K562 (cell line): ENCODE results near the gene BCKDK. TPM values are rescaled to one million over a fixed set of nuclear protein-coding genes. Genes with fewer than 3 reads are reported as not detected.

Experiments
- ATAC-seq: fragments of 200-7000 bp; cut with Tn5 transposase; 3 replicates; pipeline ENCODE4 v1.9.1; 2020; ENCODE audit warnings: moderate library complexity
- BruUV-seq: library from RNA; stranded (reverse); fragments of 400-500 nt; replicated peaks from 2 replicates; lab custom pipeline; 2021; lab: Mats Ljungman, UMichigan
- CTCF ChIA-PET: fragments of 300-600 bp; formaldehyde crosslinking; extraction: SDS; loops from one replicate; lab custom pipeline; 2021; ENCODE audit warnings: low intra/inter-chr PET ratio; lab: Yijun Ruan, JAX
- POLR2A ChIA-PET: fragments of 300-600, 350-650 bp; sonication (Branson Sonifier 250); formaldehyde crosslinking; extraction: SDS; loops from one replicate; lab custom pipeline; 2021; ENCODE audit warnings: antibody characterized with exemption, inconsistent platforms; lab: Yijun Ruan, JAX
- DNase-seq, 4 experiments: peaks; one replicate each; pipeline versions ENCODE4 v3.0.0 to v3.0.0-alpha.2; 2011 to 2018; ENCODE audit warnings: low spot score in 3 of 4, mixed read lengths in 3 of 4; ENCODE audit errors: extremely low read depth in 1 of 4
- FAIRE-seq: peaks from 2 replicates; lab custom pipeline; 2011; peaks lifted over from hg19 to GRCh38; lab: Jason Lieb, UNC
- H2AFZ ChIP-seq: 2 replicates; pipeline ENCODE4 v1.6.0; 2011; ENCODE audit warnings: low read depth, low read length, control low read depth, inconsistent platforms
- H3K27ac ChIP-seq: fragments of 200-600 bp; 3 replicates; pipeline ENCODE4 v1.8.0; 2011; ENCODE audit warnings: low read depth, mild to moderate bottlenecking, control low read depth, inconsistent platforms, low read length, moderate library complexity, mixed read lengths; ENCODE audit errors: extremely low read depth
- H3K27me3 ChIP-seq, 2 experiments: fragments of 300-600 bp in 1 of 2; 2 replicates in 1 of 2; 3 replicates in 1 of 2; pipeline versions ENCODE4 v1.6.0 to v1.8.0; 2011; ENCODE audit warnings: inconsistent platforms in 2 of 2, low read length in 2 of 2, mild to moderate bottlenecking in 1 of 2, mixed read lengths in 1 of 2, moderate library complexity in 1 of 2; ENCODE audit not compliant: control insufficient read depth in 2 of 2, insufficient read depth in 2 of 2
- H3K36me3 ChIP-seq: fragments of 300-600 bp; 3 replicates; pipeline ENCODE4 v1.8.0; 2011; ENCODE audit warnings: mild to moderate bottlenecking, low read length, inconsistent platforms; ENCODE audit not compliant: control insufficient read depth, insufficient read depth
- H3K4me1 ChIP-seq, 2 experiments: fragments of 200-600 bp in 1 of 2; replicated peaks in 1 of 2; 2 replicates in 1 of 2; 3 replicates in 1 of 2; pipeline versions ENCODE4 v1.5.1 to v1.8.0; 2011; ENCODE audit warnings: inconsistent platforms in 2 of 2, low read length in 2 of 2, mild to moderate bottlenecking in 1 of 2, mixed read lengths in 1 of 2, moderate library complexity in 1 of 2; ENCODE audit not compliant: control insufficient read depth in 2 of 2, insufficient read depth in 2 of 2
- H3K4me2 ChIP-seq: 2 replicates; pipeline ENCODE4 v1.6.1; 2011; ENCODE audit warnings: low read length, control low read depth, inconsistent platforms, mixed read lengths; ENCODE audit not compliant: insufficient read depth
- H3K4me3 ChIP-seq: fragments of 200-600 bp; sonication (generic), shearing (Covaris generic); 2 replicates; pipeline ENCODE4 v1.5.1; 2016; ENCODE audit warnings: control low read depth, inconsistent platforms
- H3K79me2 ChIP-seq: fragments of 200-600 bp; 3 replicates; pipeline ENCODE4 v1.8.0; 2011; ENCODE audit warnings: low read length, inconsistent platforms; ENCODE audit not compliant: control insufficient read depth, insufficient read depth
- H3K9ac ChIP-seq, 2 experiments: 2 replicates each; pipeline versions ENCODE4 v1.6.0 to v1.6.1; 2011; ENCODE audit warnings: low read depth in 2 of 2, low read length in 2 of 2, control low read depth in 1 of 2, inconsistent platforms in 1 of 2, mild to moderate bottlenecking in 1 of 2, mixed read lengths in 1 of 2; ENCODE audit not compliant: insufficient read depth in 1 of 2
- H3K9me1 ChIP-seq: one replicate; pipeline ENCODE4 v1.6.0; 2011; ENCODE audit warnings: inconsistent platforms, mild to moderate bottlenecking, low read length, moderate library complexity; ENCODE audit not compliant: control insufficient read depth, insufficient read depth
- H3K9me3 ChIP-seq: replicated peaks from 2 replicates; pipeline ENCODE4 v1.5.1; 2011; ENCODE audit warnings: low read depth, low read length, inconsistent platforms; ENCODE audit not compliant: control insufficient read depth, insufficient read depth
- H4K20me1 ChIP-seq: replicated peaks from 2 replicates; pipeline ENCODE4 v1.6.1; 2011; ENCODE audit warnings: low read length, inconsistent platforms, mixed read lengths; ENCODE audit not compliant: control insufficient read depth, insufficient read depth
- CHD4 ChIP-seq: fragments of 200-600 bp; sonication (generic); IDR thresholded peaks from 3 replicates; pipeline ENCODE4 v1.6.1; 2012; ENCODE audit warnings: low read depth, mild to moderate bottlenecking, mixed read lengths, low read length, inconsistent platforms; ENCODE audit not compliant: insufficient read depth, insufficient replicate concordance, poor library complexity, severe bottlenecking
- EP300 ChIP-seq: IDR thresholded peaks from 2 replicates; pipeline ENCODE4 v1.6.1; 2012; ENCODE audit warnings: low read length, improper control_type of control experiment
- FOXO4 ChIP-seq: fragments of 450-650 bp; formaldehyde crosslinking; IDR thresholded peaks from 2 replicates; pipeline ENCODE4 v1.4.0; 2020; ENCODE audit warnings: mild to moderate bottlenecking, moderate library complexity
- HDAC1 ChIP-seq, 2 experiments: fragments of 450-650 bp; IDR thresholded peaks; 2 replicates each; pipeline ENCODE4 v1.6.1; 2016 to 2017; ENCODE audit warnings: inconsistent platforms in 1 of 2, mild to moderate bottlenecking in 1 of 2, moderate library complexity in 1 of 2
- HDAC8 ChIP-seq: fragments of 450-650 bp; IDR thresholded peaks from 2 replicates; pipeline ENCODE4 v1.6.1; 2016; ENCODE audit warnings: mild to moderate bottlenecking, missing genetic modification characterization, moderate library complexity, missing compliant biosample characterization
- JUND ChIP-seq, 2 experiments: IDR thresholded peaks; 2 replicates in 1 of 2; 3 replicates in 1 of 2; pipeline ENCODE4 v1.6.1; 2011; ENCODE audit warnings: borderline replicate concordance in 2 of 2, low read depth in 2 of 2, low read length in 2 of 2, improper control_type of control experiment in 1 of 2, missing biosample characterization in 1 of 2, missing genetic modification characterization in 1 of 2, missing genetic modification reagents in 1 of 2
- KAT8 ChIP-seq: fragments of 450-650 bp; IDR thresholded peaks from 2 replicates; pipeline ENCODE4 v1.6.1; 2016; ENCODE audit warnings: low read depth, mild to moderate bottlenecking
- MAFG ChIP-seq: fragments of 450-650 bp; conservative IDR thresholded peaks from 2 replicates; pipeline ENCODE4 v1.6.1; 2016; ENCODE audit warnings: missing genetic modification characterization, missing compliant biosample characterization
- MCM7 ChIP-seq, 2 experiments: fragments of 450-650 bp; IDR thresholded peaks; 2 replicates each; pipeline ENCODE4 v1.6.1; 2016 to 2018
- RBFOX2 ChIP-seq: fragments of 200-400 bp; formaldehyde crosslinking; IDR thresholded peaks from 2 replicates; pipeline ENCODE4 v1.6.1; 2017; ENCODE audit warnings: low read depth, mild to moderate bottlenecking, low read length, moderate library complexity
- TAF15 ChIP-seq: fragments of 200-400 bp; formaldehyde crosslinking; IDR thresholded peaks from 2 replicates; pipeline ENCODE4 v1.6.1; 2017; ENCODE audit warnings: mild to moderate bottlenecking, low read depth, low read length, moderate library complexity
- U2AF1 ChIP-seq: fragments of 200-400 bp; formaldehyde crosslinking; optimal IDR thresholded peaks from 2 replicates; pipeline ENCODE3; 2017; ENCODE audit warnings: mild to moderate bottlenecking, low read depth, low read length, moderate library complexity
- ZNF217 ChIP-seq: sonication (generic); formaldehyde crosslinking; IDR thresholded peaks from 2 replicates; pipeline ENCODE4 v1.8.0; 2022; ENCODE audit warnings: mild to moderate bottlenecking, missing genetic modification reagents
- WGBS: fragments of 100-300 bp; shearing (Covaris generic); methylation state at CpG from one replicate; pipeline ENCODE4 v1.1.6; 2016; ENCODE audit warnings: low coverage, mixed read lengths; ENCODE audit not compliant: insufficient coverage; ENCODE audit errors: missing lambda C conversion rate; 5-methylcytosine and 5-hydroxymethylcytosine counted together
- in situ Hi-C: fragments of 300-500 bp; cut with MboI; formaldehyde crosslinking; loops from 4 replicates; pipeline ENCODE4 v1.15.0; 2018; ENCODE audit warnings: inconsistent platforms, mixed read lengths
- intact Hi-C: fragments of 100-400 bp; cut with micrococcal nuclease; formaldehyde crosslinking; loops from 2 replicates; pipeline ENCODE4 v1.14.2; 2022
- polyA plus RNA-seq, 8 experiments: library from polyadenylated mRNA; depleted of rRNA in 4 of 8; stranded (reverse) in 5 of 8; unstranded in 3 of 8; fragments of >200 nt; fragmentation: Nextera tagmentation in 2 of 8; fragmentation: Illumina TruSeq in 1 of 8; extraction: Ambion mirVana in 2 of 8; extraction: Trizol in 1 of 8; gene quantifications; 2 replicates each; pipeline versions ENCODE4 v1.2.1 to v1.2.3, GENCODE V29; 2011 to 2014; ENCODE audit warnings: inconsistent platforms in 1 of 8, missing spikeins in 1 of 8
- total RNA-seq, 7 experiments: library from RNA; depleted of rRNA in 6 of 7; stranded (reverse); fragments of >200 nt in 6 of 7; fragmentation: Illumina TruSeq in 2 of 7; extraction: Trizol in 2 of 7; gene quantifications; 2 replicates each; pipeline versions ENCODE4 v1.2.1 to v1.2.3, GENCODE V29; 2011 to 2021; ENCODE audit warnings: low replicate concordance in 1 of 7
- TF ChIP-seq, protein P1 (sequence below), 2 experiments: fragments of 150-350 bp in 1 of 2; IDR thresholded peaks; 2 replicates each; pipeline ENCODE4 v1.6.1; 2012 to 2016; ENCODE audit warnings: low read depth in 2 of 2, low read length in 2 of 2, mild to moderate bottlenecking in 1 of 2, moderate library complexity in 1 of 2
- TF ChIP-seq, protein P2 (sequence below), 2 experiments: fragments of 200-800 bp in 1 of 2; sonication (Bioruptor generic) in 1 of 2; sonication (generic) in 1 of 2; formaldehyde crosslinking in 1 of 2; IDR thresholded peaks in 1 of 2; conservative IDR thresholded peaks in 1 of 2; 2 replicates each; pipeline versions ENCODE4 v1.5.0 to v1.6.1; 2016 to 2020; ENCODE audit warnings: missing compliant biosample characterization in 1 of 2, missing genetic modification characterization in 1 of 2, missing genetic modification reagents in 1 of 2

Gene BCKDK
- total and polyA plus RNA-seq, 9 of the 15 experiments (the other 6 are each of a cell fraction or from before 2014, with no cell fraction given), result 0.58 to 34.8 (median 13.1) TPM

DNA sequence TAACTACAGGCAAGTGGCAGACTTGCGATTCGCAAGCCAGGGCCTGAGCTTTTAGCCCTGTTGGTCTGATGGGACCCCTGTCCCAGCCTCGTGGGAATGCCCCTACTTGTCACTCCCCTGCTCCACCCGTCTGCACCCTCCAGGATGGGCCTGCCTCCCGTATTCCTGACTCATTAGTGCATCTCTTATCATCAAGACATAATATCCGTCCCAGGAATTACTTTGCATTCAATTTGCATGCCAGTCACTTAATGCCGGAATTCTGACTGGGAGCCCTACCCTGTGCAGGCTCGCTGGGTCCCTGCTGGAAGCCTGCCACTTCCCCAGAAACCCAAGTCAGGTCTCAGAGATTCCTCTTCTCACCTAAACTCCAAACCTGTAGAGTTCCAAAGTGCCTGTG, 22.8 kb upstream of the BCKDK start:
- Histone ChIP-seq H3K79me2 (no peaks in the 10 kb centered on the region; the same call in 2 of the 3 replicates), H3K36me3 (peaks cover 55% of the 10 kb centered on the region; the same call in 2 of the 3 replicates), H3K27me3 (no peaks in the 10 kb centered on the region), H3K4me3 (no peak overlapping the region), H2AFZ (no peak overlapping the region), H3K27ac (no peak overlapping the region), H3K9me1 (no peaks in the 10 kb centered on the region), H3K4me2 (no peak overlapping the region), H3K9me3 (no peaks in the 10 kb centered on the region), H4K20me1 (0 out of 2 replicates have a peak, but pooled peaks cover 5% of the 10 kb centered on the region), H3K9ac (no peak overlapping the region), H3K4me1 (peaks cover 0 to 68% of the 10 kb centered on the region in 2 experiments; a peak in 3 of 5 replicates)
- no peak for TF ChIP-seq ZNF217 (CRISPR knock-in tag)
- TF ChIP-seq CHD4, result no peak
- TF ChIP-seq HDAC8, result no peak
- TF ChIP-seq HDAC1 (IDR thresholded peaks at IDR 0.05), result no peak
- TF ChIP-seq FOXO4 (CRISPR knock-in tag), result no peak
- TF ChIP-seq, protein P1, sequence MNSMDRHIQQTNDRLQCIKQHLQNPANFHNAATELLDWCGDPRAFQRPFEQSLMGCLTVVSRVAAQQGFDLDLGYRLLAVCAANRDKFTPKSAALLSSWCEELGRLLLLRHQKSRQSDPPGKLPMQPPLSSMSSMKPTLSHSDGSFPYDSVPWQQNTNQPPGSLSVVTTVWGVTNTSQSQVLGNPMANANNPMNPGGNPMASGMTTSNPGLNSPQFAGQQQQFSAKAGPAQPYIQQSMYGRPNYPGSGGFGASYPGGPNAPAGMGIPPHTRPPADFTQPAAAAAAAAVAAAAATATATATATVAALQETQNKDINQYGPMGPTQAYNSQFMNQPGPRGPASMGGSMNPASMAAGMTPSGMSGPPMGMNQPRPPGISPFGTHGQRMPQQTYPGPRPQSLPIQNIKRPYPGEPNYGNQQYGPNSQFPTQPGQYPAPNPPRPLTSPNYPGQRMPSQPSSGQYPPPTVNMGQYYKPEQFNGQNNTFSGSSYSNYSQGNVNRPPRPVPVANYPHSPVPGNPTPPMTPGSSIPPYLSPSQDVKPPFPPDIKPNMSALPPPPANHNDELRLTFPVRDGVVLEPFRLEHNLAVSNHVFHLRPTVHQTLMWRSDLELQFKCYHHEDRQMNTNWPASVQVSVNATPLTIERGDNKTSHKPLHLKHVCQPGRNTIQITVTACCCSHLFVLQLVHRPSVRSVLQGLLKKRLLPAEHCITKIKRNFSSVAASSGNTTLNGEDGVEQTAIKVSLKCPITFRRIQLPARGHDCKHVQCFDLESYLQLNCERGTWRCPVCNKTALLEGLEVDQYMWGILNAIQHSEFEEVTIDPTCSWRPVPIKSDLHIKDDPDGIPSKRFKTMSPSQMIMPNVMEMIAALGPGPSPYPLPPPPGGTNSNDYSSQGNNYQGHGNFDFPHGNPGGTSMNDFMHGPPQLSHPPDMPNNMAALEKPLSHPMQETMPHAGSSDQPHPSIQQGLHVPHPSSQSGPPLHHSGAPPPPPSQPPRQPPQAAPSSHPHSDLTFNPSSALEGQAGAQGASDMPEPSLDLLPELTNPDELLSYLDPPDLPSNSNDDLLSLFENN (IDR thresholded peaks at IDR 0.05; ENCODE audit: low read depth in 2 of 2, low read length in 2 of 2), result no peak
- TF ChIP-seq TAF15, result no peak
- no peak for TF ChIP-seq EP300
- TF ChIP-seq U2AF1, result no peak
- TF ChIP-seq KAT8, result no peak
- no peak for TF ChIP-seq MAFG (tag)
- no peak for TF ChIP-seq RBFOX2
- TF ChIP-seq JUND (IDR thresholded peaks at IDR 0.05; ENCODE audit: borderline replicate concordance, low read depth, low read length), result no peak
- no peak for TF ChIP-seq JUND (tag; IDR thresholded peaks at IDR 0.05; ENCODE audit: borderline replicate concordance, low read depth, low read length)
- TF ChIP-seq MCM7 (IDR thresholded peaks at IDR 0.05), result no peak
- TF ChIP-seq, protein P2, sequence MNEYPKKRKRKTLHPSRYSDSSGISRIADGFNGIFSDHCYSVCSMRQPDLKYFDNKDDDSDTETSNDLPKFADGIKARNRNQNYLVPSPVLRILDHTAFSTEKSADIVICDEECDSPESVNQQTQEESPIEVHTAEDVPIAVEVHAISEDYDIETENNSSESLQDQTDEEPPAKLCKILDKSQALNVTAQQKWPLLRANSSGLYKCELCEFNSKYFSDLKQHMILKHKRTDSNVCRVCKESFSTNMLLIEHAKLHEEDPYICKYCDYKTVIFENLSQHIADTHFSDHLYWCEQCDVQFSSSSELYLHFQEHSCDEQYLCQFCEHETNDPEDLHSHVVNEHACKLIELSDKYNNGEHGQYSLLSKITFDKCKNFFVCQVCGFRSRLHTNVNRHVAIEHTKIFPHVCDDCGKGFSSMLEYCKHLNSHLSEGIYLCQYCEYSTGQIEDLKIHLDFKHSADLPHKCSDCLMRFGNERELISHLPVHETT (CRISPR knock-in tag; conservative IDR thresholded peaks at IDR 0.05 in 1 of 2, IDR thresholded peaks at IDR 0.05 in 1 of 2), result no peak
- in situ Hi-C loops, result no loop called here
- intact Hi-C loops, result no loop called here
- WGBS, result 57% methylated on average over 8 of the region's 8 CpGs
- BruUV-seq, result no TSS peak
- DNase-seq (no peak), ATAC-seq (no peak), FAIRE-seq (no peak)
- ChIA-PET POLR2A (interaction anchor here (0.6 to 3.4 kb wide), 9 partner anchors 9 to 134 kb away, joined by 3 to 32 read pairs (median 3); partner anchors contain the start of genes KAT8, VKORC1, ZNF646 and ZNF668), CTCF (no interaction called here)
